Lower lobe of right lung (tissue), 2 donors: ENCODE results near the gene TAGLN3. TPM values are rescaled to one million over a fixed set of nuclear protein-coding genes. Genes with fewer than 3 reads are reported as not detected.
A peak's percentile ranks its signal among the peaks of the same experiment; 100 is the strongest.

Experiments used
- ATAC-seq, 2 donors: fragments of 200-7000 bp; cut with Tn5 transposase; one replicate each; pipeline ENCODE4 v1.9.1; 2020 to 2022; ENCODE audit warnings: mild to moderate bottlenecking in 2 of 2, moderate library complexity in 2 of 2
- DNase-seq: peaks from one replicate; pipeline ENCODE4 v3.0.0-alpha.2; 2020
- H3K27ac ChIP-seq: fragments of 200-600 bp; one replicate; pipeline ENCODE4 v1.8.0; 2022
- H3K27me3 ChIP-seq: fragments of 200-600 bp; one replicate; pipeline ENCODE4 v1.8.0; 2022; ENCODE audit warnings: low read depth
- H3K36me3 ChIP-seq: fragments of 200-600 bp; one replicate; pipeline ENCODE4 v1.8.0; 2022; ENCODE audit warnings: mild to moderate bottlenecking
- H3K4me1 ChIP-seq: fragments of 200-600 bp; one replicate; pipeline ENCODE4 v1.8.0; 2022
- H3K4me3 ChIP-seq: fragments of 200-600 bp; one replicate; pipeline ENCODE4 v1.8.0; 2022; ENCODE audit warnings: mild to moderate bottlenecking
- H3K9me3 ChIP-seq: fragments of 200-600 bp; one replicate; pipeline ENCODE4 v1.8.0; 2022
- intact Hi-C: fragments of 100-400 bp; cut with DNase I; formaldehyde crosslinking; loops from one replicate; pipeline ENCODE4 v1.11.0; 2022
- total RNA-seq: library from RNA; stranded (reverse); fragmentation: NEBNext Ultra II Directional; extraction: Animal tissue kit (Norgen Biotek cat#: 25700); gene quantifications from one replicate; pipeline ENCODE4 v1.2.1, GENCODE V29; 2021
- TF ChIP-seq, protein P1 (sequence below): fragments of 200-600 bp; IDR thresholded peaks from one replicate; pipeline ENCODE4 v1.8.0; 2022; ENCODE audit warnings: antibody characterized with exemption, mild to moderate bottlenecking
- donor health status: DM: no; HTN: yes; CAD: no; lungs with severe emphysema.

Gene TAGLN3
- total RNA-seq, 1 donor from 2014 or later, result 0.44 TPM

- intact Hi-C loops, result no loop called here
- no peak for DNase-seq
- Histone ChIP-seq H3K27ac (no peak overlapping the region), H3K27me3 (no peaks in the 10 kb centered on the region), H3K4me3 (no peak overlapping the region), H3K4me1 (peaks cover 5% of the 10 kb centered on the region), H3K9me3 (no peaks in the 10 kb centered on the region), H3K36me3 (no peaks in the 10 kb centered on the region)
- TF ChIP-seq, protein P1, sequence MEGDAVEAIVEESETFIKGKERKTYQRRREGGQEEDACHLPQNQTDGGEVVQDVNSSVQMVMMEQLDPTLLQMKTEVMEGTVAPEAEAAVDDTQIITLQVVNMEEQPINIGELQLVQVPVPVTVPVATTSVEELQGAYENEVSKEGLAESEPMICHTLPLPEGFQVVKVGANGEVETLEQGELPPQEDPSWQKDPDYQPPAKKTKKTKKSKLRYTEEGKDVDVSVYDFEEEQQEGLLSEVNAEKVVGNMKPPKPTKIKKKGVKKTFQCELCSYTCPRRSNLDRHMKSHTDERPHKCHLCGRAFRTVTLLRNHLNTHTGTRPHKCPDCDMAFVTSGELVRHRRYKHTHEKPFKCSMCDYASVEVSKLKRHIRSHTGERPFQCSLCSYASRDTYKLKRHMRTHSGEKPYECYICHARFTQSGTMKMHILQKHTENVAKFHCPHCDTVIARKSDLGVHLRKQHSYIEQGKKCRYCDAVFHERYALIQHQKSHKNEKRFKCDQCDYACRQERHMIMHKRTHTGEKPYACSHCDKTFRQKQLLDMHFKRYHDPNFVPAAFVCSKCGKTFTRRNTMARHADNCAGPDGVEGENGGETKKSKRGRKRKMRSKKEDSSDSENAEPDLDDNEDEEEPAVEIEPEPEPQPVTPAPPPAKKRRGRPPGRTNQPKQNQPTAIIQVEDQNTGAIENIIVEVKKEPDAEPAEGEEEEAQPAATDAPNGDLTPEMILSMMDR, result no peak
- ATAC-seq, result no peak
Measured at GRCh38 chr3:112011376-112011940, 12.7 kb downstream of the TAGLN3 start.

- Histone ChIP-seq H3K4me3 (no peak overlapping the region), H3K4me1 (peaks cover 5% of the 10 kb centered on the region), H3K27ac (no peak overlapping the region), H3K27me3 (no peaks in the 10 kb centered on the region), H3K9me3 (no peaks in the 10 kb centered on the region), H3K36me3 (no peaks in the 10 kb centered on the region)
- no peak for ATAC-seq
- intact Hi-C loops, result no loop called here
- TF ChIP-seq, protein P1, result no peak
- no peak for DNase-seq
Measured at GRCh38 chr3:112012205-112012992, 13.7 kb downstream of the TAGLN3 start.

DNA sequence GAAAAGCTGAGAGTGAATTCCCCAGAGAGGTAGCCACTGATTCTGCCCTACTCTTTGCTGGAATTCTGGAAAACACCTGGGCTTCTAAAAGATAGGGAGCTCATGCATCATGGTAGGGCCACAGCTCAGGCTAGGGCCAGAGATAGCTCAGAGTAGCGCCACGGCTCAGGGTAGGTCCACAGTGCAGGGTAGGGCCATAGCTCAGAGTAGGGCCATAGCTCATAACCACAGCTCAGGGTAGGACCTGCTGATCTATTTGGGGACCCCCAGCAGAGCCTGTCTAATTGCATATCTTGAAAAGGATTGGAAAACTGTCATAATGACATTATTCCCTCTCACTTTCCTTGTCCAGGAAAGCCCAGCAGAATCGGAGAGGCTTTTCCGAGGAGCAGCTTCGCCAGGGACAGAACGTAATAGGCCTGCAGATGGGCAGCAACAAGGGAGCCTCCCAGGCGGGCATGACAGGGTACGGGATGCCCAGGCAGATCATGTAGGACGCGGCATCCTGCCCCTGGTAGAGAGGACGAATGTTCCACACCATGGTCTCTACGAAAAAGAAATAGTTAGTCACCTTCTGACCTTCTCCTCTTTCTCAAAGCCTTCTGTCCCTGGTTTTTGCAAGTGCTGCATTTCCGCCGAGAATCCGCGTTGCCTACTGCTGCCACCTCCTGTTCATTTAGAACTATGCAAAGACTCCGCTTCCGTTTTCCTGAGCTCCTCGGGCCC is 14.5 kb downstream of the TAGLN3 start:
- peaks cover 5% of the 10 kb centered on the region for H3K4me1 ChIP-seq
- DNase-seq (peak; percentile 51), ATAC-seq (peak; percentile 81 to 89)
- intact Hi-C loops, result no loop called here
- H3K27ac ChIP-seq, result no peak overlapping the region
- H3K36me3 ChIP-seq, result no peaks in the 10 kb centered on the region
- TF ChIP-seq, protein P1, result peak; percentile 73
- H3K9me3 ChIP-seq, result no peaks in the 10 kb centered on the region
- H3K4me3 ChIP-seq, result no peak overlapping the region
- no peaks in the 10 kb centered on the region for H3K27me3 ChIP-seq

- Histone ChIP-seq H3K9me3 (no peaks in the 10 kb centered on the region), H3K27ac (no peak overlapping the region), H3K4me1 (peaks cover 5% of the 10 kb centered on the region), H3K36me3 (no peaks in the 10 kb centered on the region), H3K4me3 (no peak overlapping the region), H3K27me3 (no peaks in the 10 kb centered on the region)
- TF ChIP-seq, protein P1, result no peak
- ATAC-seq (no peak), DNase-seq (no peak)
- intact Hi-C loops, result no loop called here
Measured at GRCh38 chr3:112013784-112014143, 15.0 kb downstream of the TAGLN3 start.

GRCh38 chr3:112017091-112017490 is 18.4 kb downstream of the TAGLN3 start:
- no peak for ATAC-seq
- H3K27me3 ChIP-seq, result no peaks in the 10 kb centered on the region

More at GRCh38 chr3:112017091-112017490, 18.4 kb downstream of the TAGLN3 start:
- Histone ChIP-seq H3K36me3 (no peaks in the 10 kb centered on the region), H3K27ac (no peak overlapping the region), H3K4me1 (peaks cover 5% of the 10 kb centered on the region), H3K4me3 (no peak overlapping the region), H3K9me3 (no peaks in the 10 kb centered on the region)
- intact Hi-C loops, result no loop called here
- no peak for DNase-seq
- TF ChIP-seq, protein P1, result no peak
